GM13977 (cell line): Measurements from ENCODE around the gene CTNNBL1.
"Not testable (repeated sequence)": the region's sequence is repeated elsewhere in the genome, so short reads cannot be mapped to it uniquely, and the experiment has no call there.

Experiments used
- DNase-seq: peaks from one replicate; pipeline ENCODE4 v3.0.0; 2012; ENCODE audit warnings: low spot score
- in situ Hi-C: fragments of 300-500 bp; cut with MboI; formaldehyde crosslinking; loops from one replicate; pipeline ENCODE4 v1.12.0; 2022; ENCODE audit warnings: low sequenced_read_pairs, low pct_unique_long_range_greater_than_20kb, mixed read lengths, inconsistent platforms; ENCODE audit not compliant: unreplicated experiment
- TF ChIP-seq, protein P1 (sequence below): IDR thresholded peaks from 2 replicates; pipeline ENCODE4 v1.5.1; 2012; ENCODE audit warnings: mild to moderate bottlenecking, control low read depth; ENCODE audit not compliant: insufficient read depth; ENCODE audit errors: extremely low read depth, missing control alignments

The CTNNBL1 gene

DNA sequence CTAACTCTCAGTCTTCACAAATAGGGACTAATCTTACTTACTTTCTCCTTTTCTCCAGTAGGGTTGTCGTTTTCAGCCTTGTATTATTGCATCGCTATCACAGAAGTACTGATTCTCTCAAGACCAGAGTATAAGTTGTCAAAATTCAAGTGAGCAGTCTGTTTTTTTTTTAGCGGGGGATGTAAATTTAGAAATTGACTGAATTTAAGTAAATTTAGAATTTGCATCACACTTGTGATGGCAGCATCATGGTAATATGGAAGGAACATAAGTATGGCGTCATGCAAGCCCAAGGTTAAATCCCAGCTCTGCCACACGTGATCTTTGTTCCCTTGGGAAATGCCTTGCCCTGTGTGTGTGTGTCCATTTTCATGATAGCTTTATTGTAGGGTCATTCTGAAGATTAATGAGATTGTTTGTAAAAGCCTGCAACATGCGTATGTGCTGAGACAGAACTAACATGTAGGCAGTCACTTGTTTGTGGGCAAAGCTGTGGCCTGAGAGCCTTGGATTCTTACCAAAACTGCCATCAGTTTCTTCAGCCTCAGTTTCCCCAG is 156.3 kb downstream of the CTNNBL1 start:
- in situ Hi-C loops, result no loop called here
- TF ChIP-seq, protein P1, sequence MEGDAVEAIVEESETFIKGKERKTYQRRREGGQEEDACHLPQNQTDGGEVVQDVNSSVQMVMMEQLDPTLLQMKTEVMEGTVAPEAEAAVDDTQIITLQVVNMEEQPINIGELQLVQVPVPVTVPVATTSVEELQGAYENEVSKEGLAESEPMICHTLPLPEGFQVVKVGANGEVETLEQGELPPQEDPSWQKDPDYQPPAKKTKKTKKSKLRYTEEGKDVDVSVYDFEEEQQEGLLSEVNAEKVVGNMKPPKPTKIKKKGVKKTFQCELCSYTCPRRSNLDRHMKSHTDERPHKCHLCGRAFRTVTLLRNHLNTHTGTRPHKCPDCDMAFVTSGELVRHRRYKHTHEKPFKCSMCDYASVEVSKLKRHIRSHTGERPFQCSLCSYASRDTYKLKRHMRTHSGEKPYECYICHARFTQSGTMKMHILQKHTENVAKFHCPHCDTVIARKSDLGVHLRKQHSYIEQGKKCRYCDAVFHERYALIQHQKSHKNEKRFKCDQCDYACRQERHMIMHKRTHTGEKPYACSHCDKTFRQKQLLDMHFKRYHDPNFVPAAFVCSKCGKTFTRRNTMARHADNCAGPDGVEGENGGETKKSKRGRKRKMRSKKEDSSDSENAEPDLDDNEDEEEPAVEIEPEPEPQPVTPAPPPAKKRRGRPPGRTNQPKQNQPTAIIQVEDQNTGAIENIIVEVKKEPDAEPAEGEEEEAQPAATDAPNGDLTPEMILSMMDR, result no peak
- DNase-seq, result no peak

DNA sequence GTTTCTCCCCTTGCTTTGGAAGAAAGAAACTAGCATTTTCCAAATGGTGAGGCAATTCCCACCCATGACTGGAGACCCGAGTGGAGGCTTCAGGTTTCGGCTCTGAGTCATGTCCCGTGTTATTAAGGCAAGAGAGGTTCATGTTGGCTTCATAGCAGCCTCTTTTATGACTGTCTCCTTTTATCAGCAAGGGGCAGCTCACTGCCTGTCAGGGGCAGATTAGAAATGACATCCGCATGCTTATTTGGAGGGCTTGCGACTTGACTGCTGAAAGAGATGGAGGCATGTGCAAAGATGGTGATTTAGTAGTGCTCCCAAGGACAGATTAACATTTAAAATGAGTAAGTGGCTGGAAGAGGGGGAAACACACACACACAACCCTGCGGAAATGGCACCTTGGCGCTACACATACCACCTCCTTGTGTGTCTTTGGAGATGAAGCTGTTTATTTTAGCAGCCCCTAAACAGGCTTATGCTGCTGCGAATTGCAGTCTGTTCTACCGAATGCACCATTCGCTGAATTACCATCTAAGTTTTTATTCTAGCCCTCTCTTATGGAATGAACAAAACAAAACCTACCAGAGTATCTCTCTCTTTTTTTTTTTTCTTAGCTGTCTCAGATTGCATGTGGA is 157.0 kb downstream of the CTNNBL1 start:
- TF ChIP-seq, protein P1, result no peak
- DNase-seq, result no peak
- in situ Hi-C loops, result no loop called here

DNA sequence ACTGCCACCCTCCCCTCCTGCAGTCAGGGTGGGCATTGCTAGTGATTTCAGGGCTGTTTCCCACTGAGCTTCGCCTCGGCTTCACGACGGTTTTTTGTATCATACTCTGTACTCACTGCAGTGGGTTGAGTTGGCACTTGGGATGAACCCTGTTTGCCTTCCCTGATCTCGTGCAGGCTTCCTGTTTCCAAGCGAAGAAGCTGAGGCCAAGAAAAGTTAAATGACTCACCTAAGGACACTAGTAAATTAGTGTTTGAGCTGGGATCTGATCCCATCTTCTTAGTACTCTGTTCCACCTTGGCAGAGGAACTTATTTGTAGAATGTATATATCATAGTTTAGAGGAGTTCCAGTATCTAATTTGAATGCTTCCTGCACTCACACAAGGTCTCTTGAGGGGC is 158.8 kb downstream of the CTNNBL1 start:
- in situ Hi-C loops, result no loop called here
- TF ChIP-seq, protein P1, result no peak
- DNase-seq, result no peak

DNA sequence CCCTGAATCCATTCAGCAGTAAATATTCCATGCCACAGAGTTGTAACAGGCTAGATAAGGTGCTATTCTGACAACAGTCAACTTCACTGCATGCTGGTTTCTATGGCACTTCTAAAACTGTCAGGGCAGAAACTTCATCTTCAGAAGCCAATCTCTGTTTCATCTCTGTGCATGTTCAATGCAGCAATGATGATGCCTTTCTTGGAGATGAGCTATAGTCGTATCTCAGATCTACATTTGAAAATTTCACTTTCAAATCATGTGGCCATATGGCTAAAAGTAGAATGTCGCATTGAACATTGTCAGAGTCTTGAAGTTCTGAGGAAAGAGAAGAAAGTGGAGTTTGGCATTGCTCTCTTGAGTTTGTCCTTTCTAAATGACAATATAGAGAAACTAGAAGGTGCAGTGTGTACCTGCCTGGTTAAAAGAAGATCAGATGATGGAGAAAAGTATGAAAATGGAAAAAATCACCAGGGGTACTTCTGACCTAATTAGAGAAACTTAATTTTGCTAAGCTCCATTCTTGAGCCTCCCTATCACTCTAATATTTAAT is 160.1 kb downstream of the CTNNBL1 start:
- DNase-seq, result peak; percentile 61
- TF ChIP-seq, protein P1, result no peak
- in situ Hi-C loops, result no loop called here

DNA sequence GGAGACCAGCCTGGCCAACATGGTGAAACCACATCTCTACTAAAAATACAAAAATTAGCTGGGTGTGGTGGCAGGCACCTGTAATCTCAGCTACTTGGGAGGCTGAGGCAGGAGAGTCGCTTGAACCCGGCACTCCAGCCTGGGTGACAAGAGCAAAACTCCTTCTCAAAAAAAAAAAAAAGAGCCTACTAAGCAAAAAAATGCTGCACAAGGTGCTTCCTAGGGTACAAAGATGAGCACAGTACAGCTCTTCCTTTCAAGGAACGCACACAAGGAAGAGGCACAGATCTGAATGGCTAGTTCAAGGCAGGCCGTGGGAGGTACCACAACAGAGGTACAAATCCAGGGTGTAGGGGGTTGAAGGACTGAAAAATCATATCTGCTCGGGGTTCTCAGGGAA is 162.2 kb downstream of the CTNNBL1 start:
- in situ Hi-C loops, DNase-seq: not testable (repeated sequence)

DNA sequence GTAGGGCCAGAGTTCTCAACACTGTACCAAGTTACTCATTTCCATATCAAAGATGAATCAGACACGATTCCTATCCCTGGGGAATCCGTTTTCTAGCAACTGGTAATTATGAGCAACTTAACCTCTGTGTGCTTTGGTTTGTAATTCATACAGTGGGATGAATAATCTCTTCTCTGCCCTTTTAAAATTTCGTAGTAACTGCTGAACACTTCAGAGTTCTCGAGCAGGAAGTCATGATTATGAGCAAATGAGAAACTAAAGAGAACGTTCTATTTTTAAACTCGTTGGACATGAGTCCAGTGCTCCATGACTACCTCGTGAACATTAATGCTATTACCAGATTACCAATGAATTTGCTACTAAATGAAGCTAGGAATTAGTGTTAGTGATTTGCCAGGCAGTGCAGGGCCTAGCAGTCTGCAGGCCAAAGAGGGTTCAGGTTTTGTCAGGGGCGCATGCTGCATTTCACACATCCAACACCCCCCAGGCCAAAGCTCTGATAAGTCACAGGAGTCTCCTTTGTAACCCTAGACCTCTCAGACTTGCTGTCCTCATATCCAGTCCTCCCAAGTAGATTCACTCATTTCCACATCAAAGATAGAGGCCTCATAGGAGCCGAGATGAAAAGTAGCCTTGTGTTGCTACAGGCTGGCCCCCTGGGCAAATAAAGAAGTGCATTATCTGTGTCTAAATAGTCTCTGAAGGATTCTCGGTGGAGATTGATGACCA is 163.3 kb downstream of the CTNNBL1 start:
- in situ Hi-C loops, result no loop called here
- TF ChIP-seq, protein P1, result no peak
- DNase-seq, result no peak
